Measurements from ENCODE around the gene MTRF1L.
"Not testable (repeated sequence)": the region's sequence is repeated elsewhere in the genome, so short reads cannot be mapped to it uniquely, and the experiment has no call there.

Gene MTRF1L

GRCh38 chr6:153001767-153002612, 519 bp downstream of the MTRF1L start:
- DNase-seq = peak; percentile 37

GRCh38 chr6:153000790-153001189, 1.7 kb downstream of the MTRF1L start:
- not testable (repeated sequence) for DNase-seq

DNA sequence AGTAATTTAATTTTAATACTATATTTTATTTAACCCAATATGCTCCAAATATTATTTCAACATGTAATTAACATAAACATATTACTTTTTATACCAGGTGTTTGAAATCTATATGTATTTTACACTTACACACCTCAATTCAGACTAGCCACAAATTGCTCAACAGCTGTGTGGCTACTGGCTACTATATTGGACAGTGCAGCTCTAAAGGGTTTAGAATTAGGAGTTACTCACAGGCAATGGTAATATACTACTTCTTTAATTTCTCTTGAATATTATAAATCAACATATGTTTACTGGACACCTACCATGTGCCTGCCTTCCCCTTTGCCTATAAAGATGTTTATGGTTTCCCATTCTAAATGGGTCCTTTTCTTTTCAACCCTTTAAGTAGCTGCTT, 2.3 kb downstream of the MTRF1L start:
- DNase-seq = no peak

- not testable (repeated sequence) for DNase-seq
These were observed 3.0 kb downstream of the MTRF1L start for GRCh38 chr6:152999538-152999937.

DNA sequence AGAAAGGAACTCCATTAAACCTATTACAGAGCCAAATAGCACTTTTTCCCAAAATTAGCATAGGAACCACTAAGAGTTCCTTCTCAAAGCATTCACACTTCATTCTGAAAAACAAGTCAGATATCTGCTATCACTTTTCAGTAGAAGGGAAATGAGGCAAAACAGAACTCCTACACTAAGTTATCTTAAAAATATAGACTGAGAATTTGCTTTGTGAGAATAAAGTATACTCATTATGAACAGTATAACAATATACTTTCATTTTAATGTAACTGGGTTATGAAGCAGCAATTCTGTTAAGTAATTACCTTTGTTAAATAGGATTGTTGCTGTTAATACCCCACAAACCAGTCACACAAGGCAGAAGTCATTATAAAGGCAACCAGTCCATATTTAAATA, 8.7 kb downstream of the MTRF1L start:
- no peak for DNase-seq

DNA sequence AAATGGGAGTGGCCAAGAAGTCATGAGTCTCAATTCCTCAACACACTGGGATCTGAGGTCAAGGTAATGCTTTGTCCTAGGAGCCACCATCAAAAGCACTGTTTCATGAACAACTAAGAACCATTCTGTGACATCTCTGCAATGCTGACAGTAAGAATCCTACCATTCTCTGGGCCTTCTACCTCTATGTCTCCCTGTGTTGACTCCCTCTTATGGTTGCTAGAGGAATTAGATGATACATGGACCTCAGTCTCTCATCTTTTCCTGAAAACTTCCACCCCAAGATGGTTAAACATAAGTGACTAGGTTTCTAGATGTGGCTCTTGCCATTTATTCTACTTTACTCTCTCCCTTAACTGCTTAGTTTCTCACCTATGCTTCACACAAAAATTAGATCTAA, 9.1 kb downstream of the MTRF1L start:
- peak; percentile 49 for DNase-seq

GRCh38 chr6:152986978-152987377, 15.5 kb downstream of the MTRF1L start:
- DNase-seq = no peak

- DNase-seq = not testable (repeated sequence)
These were observed 17.2 kb downstream of the MTRF1L start for GRCh38 chr6:152985300-152985699.

DNA sequence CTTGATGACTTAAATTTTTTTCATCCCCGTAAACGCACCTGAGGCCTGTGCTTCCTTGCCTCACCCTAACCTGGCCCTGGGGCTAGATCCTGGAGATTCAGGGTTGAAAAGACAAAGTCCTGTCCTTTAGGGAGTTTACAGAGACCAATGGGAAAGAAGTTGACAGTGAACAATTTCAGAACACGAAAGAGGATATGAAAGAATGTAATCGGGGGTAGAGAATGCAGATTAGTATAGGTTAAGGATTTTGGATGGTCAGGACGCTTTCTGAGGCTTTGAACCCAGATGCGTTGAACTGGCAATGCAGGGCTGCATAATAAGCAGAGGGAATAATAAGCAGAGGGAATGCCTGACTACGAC, 18.0 kb downstream of the MTRF1L start:
- DNase-seq = peak; percentile 18

DNA sequence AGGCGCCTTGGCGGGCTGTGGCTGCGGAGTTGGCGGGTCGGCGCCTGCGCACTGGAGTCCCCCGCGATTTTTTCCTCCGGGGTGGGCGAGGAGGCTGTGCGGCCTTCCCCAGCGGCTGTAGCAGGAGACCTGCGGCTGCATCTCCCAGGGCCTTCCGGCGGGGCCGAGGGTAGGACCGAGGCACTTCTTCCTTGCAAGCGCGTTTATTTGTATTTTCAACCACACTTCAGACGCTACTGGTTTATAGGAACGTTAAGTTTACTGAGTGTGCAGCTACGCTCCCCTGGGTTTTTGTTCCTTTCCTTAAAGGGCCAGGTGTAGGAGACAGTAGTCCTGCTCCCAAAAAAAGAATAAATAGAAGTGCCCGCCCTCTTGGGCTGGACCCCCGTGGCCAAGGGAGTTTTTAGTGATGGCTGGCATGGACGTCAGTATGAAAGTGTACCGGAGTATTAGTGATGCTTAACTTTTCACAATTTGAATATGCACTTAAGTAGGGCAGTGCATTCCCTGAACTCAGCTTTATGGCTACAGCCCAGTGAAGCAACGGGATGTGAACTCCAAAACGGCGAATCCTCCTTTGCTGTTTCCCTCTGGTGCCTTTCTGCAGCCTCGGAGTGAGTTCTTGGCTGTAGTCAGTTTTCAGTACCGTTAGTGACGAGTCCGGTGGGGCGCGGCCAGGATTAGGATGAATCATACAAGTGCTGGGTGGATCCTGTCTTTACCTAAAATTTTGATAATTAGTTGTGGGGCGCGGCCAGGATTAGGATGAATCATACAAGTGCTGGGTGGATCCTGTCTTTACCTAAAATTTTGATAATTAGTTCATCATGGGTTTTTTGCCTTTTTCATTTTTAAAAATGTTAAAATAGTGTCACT, 18.6 kb downstream of the MTRF1L start:
- DNase-seq = peak; percentile 95

- peak; percentile 98 for DNase-seq
These were observed 19.4 kb downstream of the MTRF1L start, which contains the start of gene FBXO5 for GRCh38 chr6:152982904-152983636. TSS of gene FBXO5 (minus strand) at chr6:152983041. CDS start at chr6:152982959, 82 bp downstream.

GRCh38 chr6:152981989-152982903, 20.3 kb downstream of the MTRF1L start:
- peak; percentile 54 for DNase-seq

DNA sequence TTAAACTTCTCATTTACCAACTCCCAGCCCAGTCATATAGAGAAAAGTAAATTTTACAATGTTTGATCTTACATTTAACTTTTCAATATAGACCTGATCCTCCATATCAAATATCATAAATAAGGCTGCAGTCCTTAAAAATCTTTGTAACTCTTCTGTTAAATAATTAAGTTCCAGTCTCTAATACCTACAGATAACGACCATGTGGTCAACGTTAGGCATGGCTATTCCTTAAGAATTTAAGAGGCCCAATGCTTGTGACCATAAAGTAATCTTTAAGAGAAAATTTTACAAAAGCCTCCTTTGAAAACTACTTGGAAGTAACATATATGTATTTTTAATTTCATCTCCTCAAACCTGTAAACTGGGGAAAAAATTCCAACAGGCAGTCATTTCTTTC, 21.3 kb downstream of the MTRF1L start:
- peak; percentile 55 for DNase-seq

- DNase-seq = peak; percentile 13
These were observed 21.9 kb downstream of the MTRF1L start for GRCh38 chr6:152980656-152981055.

GRCh38 chr6:152979116-152979515, 23.4 kb downstream of the MTRF1L start:
- no peak for DNase-seq

DNA sequence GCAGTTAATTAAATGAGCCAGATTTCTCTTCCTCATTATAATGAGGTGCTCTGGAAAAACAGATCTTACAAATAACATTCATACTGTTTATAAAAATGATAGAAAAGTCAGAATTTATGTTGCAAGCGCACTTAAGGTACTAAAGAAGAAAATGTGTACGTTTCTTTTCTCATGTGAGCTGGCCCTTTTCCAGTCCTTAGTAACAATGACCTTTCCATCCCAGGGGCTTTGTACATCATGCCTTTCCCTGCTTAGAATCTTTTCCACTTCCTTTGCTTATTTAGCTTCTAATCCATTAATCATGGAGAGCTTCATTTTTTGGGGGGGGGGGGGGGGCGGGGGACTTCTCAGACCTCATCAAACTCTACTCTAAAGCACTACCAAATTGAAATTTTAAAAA, 24.5 kb downstream of the MTRF1L start:
- no peak for DNase-seq

- peak; percentile 13 for DNase-seq
These were observed 25.0 kb downstream of the MTRF1L start for GRCh38 chr6:152977556-152977955.

DNA sequence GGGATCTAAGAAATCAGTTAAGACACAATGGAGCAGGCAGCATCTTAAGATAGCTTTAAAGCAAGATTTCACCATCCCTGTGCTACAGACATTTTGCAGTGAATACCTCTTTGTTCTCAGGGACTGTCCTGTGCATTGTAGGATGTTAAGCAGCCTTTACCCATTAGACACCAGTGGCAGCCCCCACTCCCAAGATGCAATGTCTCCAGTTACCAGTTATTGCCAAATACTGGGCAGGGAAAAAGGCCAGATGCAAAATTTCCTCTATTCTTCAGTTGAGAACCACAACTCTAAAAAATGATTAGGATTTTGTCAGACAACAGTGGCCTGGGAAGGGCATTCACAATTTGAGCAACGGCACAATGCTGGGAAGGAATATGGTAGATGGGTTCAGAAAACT, 25.8 kb downstream of the MTRF1L start:
- no peak for DNase-seq

- peak; percentile 57 for DNase-seq
These were observed 27.1 kb downstream of the MTRF1L start for GRCh38 chr6:152975204-152975915.

- peak; percentile 47 for DNase-seq
These were observed 28.6 kb downstream of the MTRF1L start for GRCh38 chr6:152973916-152974315.

GRCh38 chr6:152969688-152970418, 32.7 kb downstream of the MTRF1L start:
- no peak for DNase-seq

Data from hematopoietic multipotent progenitor cell treated with erythropoietin and hydrocortisone succinate and interleukin-3 and kit ligand, for 6 days (in vitro differentiated cells).